Fibroblast of lung (primary cell): Measurements from ENCODE around the gene THRB.

ENCODE experiments used
- CTCF ChIP-seq, 2 donors: IDR thresholded peaks in 1 of 2; conservative IDR thresholded peaks in 1 of 2; 1 replicate in 1 of 2; 2 replicates in 1 of 2; pipeline ENCODE4 v1.5.1; 2011 to 2012; ENCODE audit warnings: low read length in 2 of 2, control low read depth in 1 of 2, inconsistent platforms in 1 of 2, low read depth in 1 of 2, mild to moderate bottlenecking in 1 of 2
- EZH2 ChIP-seq: IDR thresholded peaks from 2 replicates; pipeline ENCODE4 v1.5.1; 2012; ENCODE audit warnings: low read length, control low read depth, mild to moderate bottlenecking; ENCODE audit errors: missing control alignments

DNA sequence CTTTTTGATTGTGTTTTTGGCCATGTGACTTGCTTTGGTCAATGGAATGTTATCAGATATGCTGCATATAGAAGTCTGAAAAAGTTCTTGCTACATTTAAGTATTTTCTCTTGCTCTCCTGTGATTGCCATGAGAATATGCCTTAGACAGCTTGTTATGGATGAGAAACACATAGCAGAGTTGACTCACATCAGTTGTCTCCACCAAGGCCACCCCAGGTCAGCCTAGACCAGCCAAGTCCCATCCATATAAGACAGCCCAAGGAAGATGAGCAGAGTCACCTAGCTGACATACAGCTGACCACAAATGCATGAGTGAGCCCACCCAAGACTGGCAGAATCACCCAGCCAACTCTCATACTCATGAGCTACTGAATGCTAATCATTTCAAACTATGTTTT lies 153.0 kb downstream of the THRB start:
- TF ChIP-seq CTCF (conservative IDR thresholded peaks at IDR 0.05 in 1 of 2, IDR thresholded peaks at IDR 0.05 in 1 of 2; ENCODE audit: low read depth in 1 of 2, low read length in 2 of 2) (no peak), EZH2 (no peak)
